WTC11 (cell line): ENCODE measurements around the gene FAM167B. TPM values are rescaled to one million over a fixed set of nuclear protein-coding genes. Genes with fewer than 3 reads are reported as not detected.

Experiments
- ATAC-seq: fragments of 200-7000 bp; cut with Tn5 transposase; 2 replicates; pipeline ENCODE4 v1.10.0; 2021; ENCODE audit warnings: mild to moderate bottlenecking, moderate library complexity
- CTCF ChIA-PET: fragments of 300-600 bp; sonication (Branson Sonifier 250); formaldehyde crosslinking; loops from one replicate; lab custom pipeline; 2021; ENCODE audit warnings: antibody characterized with exemption; lab: Charles Lee
- POLR2A ChIA-PET: fragments of 350-600 bp; sonication (Branson Sonifier 250); formaldehyde crosslinking; loops from one replicate; lab custom pipeline; 2021; ENCODE audit warnings: antibody characterized with exemption; lab: Charles Lee
- DNase-seq: peaks from one replicate; pipeline ENCODE4 v3.0.0; 2021; ENCODE audit warnings: low spot score
- H3K27ac Mint-ChIP-seq: 2 replicates; pipeline ENCODE4 v1.8.0; 2021; ENCODE audit warnings: mixed read lengths
- H3K27me3 Mint-ChIP-seq: 2 replicates; pipeline ENCODE4 v1.8.0; 2021; ENCODE audit warnings: low read depth, mild to moderate bottlenecking, moderate library complexity, mixed read lengths
- H3K36me3 Mint-ChIP-seq: 2 replicates; pipeline ENCODE4 v1.8.0; 2021; ENCODE audit warnings: mixed read lengths
- H3K4me1 Mint-ChIP-seq: 2 replicates; pipeline ENCODE4 v1.8.0; 2022; ENCODE audit warnings: mixed read lengths
- H3K4me3 Mint-ChIP-seq: 2 replicates; pipeline ENCODE4 v1.8.0; 2021; ENCODE audit warnings: mild to moderate bottlenecking, moderate library complexity, mixed read lengths
- H3K9me3 Mint-ChIP-seq: 2 replicates; pipeline ENCODE4 v1.8.0; 2021; ENCODE audit warnings: mixed read lengths
- AR ChIP-seq: fragments of 250-450 bp; sonication (Bioruptor Pico); IDR thresholded peaks from 2 replicates; pipeline ENCODE4 v1.9.0; 2021; ENCODE audit warnings: mild to moderate bottlenecking
- E2F4 ChIP-seq: sonication (generic); formaldehyde crosslinking; IDR thresholded peaks from 2 replicates; pipeline ENCODE4 v1.8.1; 2022; ENCODE audit warnings: low read depth, mild to moderate bottlenecking, moderate library complexity, missing genetic modification reagents, borderline replicate concordance
- E2F5 ChIP-seq: sonication (generic); formaldehyde crosslinking; IDR thresholded peaks from 2 replicates; pipeline ENCODE4 v1.8.1; 2022; ENCODE audit warnings: mild to moderate bottlenecking, moderate library complexity, missing genetic modification reagents
- EMX1 ChIP-seq: fragments of 250-450 bp; sonication (Bioruptor Pico); IDR thresholded peaks from 2 replicates; pipeline ENCODE4 v1.8.0; 2021; ENCODE audit warnings: mild to moderate bottlenecking
- ERG ChIP-seq: fragments of 250-450 bp; sonication (Bioruptor Pico); IDR thresholded peaks from 2 replicates; pipeline ENCODE4 v1.8.0; 2021; ENCODE audit warnings: mild to moderate bottlenecking
- NFATC4 ChIP-seq: fragments of 250-450 bp; sonication (Bioruptor Pico); IDR thresholded peaks from 2 replicates; pipeline ENCODE4 v1.9.0; 2021; ENCODE audit warnings: mild to moderate bottlenecking
- RELA ChIP-seq: sonication (generic); formaldehyde crosslinking; IDR thresholded peaks from 2 replicates; pipeline ENCODE4 v1.8.1; 2022; ENCODE audit warnings: missing genetic modification reagents, mild to moderate bottlenecking, borderline replicate concordance
- SOX15 ChIP-seq: fragments of 250-450 bp; sonication (Bioruptor Pico); IDR thresholded peaks from 2 replicates; pipeline ENCODE4 v1.9.0; 2021; ENCODE audit warnings: mild to moderate bottlenecking
- SP1 ChIP-seq: sonication (generic); formaldehyde crosslinking; conservative IDR thresholded peaks from 2 replicates; pipeline ENCODE4 v1.8.1; 2022; ENCODE audit warnings: missing genetic modification reagents
- TCF7 ChIP-seq: sonication (generic); formaldehyde crosslinking; IDR thresholded peaks from 2 replicates; pipeline ENCODE4 v1.8.0; 2022; ENCODE audit warnings: mild to moderate bottlenecking, low read depth, missing genetic modification reagents, moderate library complexity
- ZNF138 ChIP-seq: sonication (generic); formaldehyde crosslinking; conservative IDR thresholded peaks from 2 replicates; pipeline ENCODE4 v1.8.1; 2022; ENCODE audit warnings: mild to moderate bottlenecking, moderate library complexity, missing genetic modification reagents
- ZNF232 ChIP-seq: sonication (generic); formaldehyde crosslinking; IDR thresholded peaks from 2 replicates; pipeline ENCODE4 v1.8.0; 2022; ENCODE audit warnings: mild to moderate bottlenecking, missing genetic modification reagents
- ZNF423 ChIP-seq: fragments of 250-450 bp; sonication (Bioruptor Pico); IDR thresholded peaks from 2 replicates; pipeline ENCODE4 v2.1.2; 2022; ENCODE audit warnings: mild to moderate bottlenecking, moderate library complexity
- total RNA-seq: library from RNA; stranded (reverse); gene quantifications from 3 replicates; pipeline ENCODE4 v1.2.3, GENCODE V29; 2021
- TF ChIP-seq, protein P1 (sequence below): sonication (generic); formaldehyde crosslinking; IDR thresholded peaks from 2 replicates; pipeline ENCODE4 v1.8.1; 2022; ENCODE audit warnings: missing genetic modification reagents, borderline replicate concordance
- TF ChIP-seq, protein P2 (sequence below): fragments of 250-450 bp; sonication (Bioruptor Pico); IDR thresholded peaks from 2 replicates; pipeline ENCODE4 v1.9.0; 2021; ENCODE audit warnings: moderate library complexity, mild to moderate bottlenecking, inconsistent platforms, borderline replicate concordance
- TF ChIP-seq, protein P3 (sequence below): sonication (generic); formaldehyde crosslinking; IDR thresholded peaks from 2 replicates; pipeline ENCODE4 v1.8.0; 2022; ENCODE audit warnings: mild to moderate bottlenecking, missing genetic modification reagents

FAM167B gene
- total RNA-seq, 1 experiment from 2014 or later: 5.4 TPM

DNA sequence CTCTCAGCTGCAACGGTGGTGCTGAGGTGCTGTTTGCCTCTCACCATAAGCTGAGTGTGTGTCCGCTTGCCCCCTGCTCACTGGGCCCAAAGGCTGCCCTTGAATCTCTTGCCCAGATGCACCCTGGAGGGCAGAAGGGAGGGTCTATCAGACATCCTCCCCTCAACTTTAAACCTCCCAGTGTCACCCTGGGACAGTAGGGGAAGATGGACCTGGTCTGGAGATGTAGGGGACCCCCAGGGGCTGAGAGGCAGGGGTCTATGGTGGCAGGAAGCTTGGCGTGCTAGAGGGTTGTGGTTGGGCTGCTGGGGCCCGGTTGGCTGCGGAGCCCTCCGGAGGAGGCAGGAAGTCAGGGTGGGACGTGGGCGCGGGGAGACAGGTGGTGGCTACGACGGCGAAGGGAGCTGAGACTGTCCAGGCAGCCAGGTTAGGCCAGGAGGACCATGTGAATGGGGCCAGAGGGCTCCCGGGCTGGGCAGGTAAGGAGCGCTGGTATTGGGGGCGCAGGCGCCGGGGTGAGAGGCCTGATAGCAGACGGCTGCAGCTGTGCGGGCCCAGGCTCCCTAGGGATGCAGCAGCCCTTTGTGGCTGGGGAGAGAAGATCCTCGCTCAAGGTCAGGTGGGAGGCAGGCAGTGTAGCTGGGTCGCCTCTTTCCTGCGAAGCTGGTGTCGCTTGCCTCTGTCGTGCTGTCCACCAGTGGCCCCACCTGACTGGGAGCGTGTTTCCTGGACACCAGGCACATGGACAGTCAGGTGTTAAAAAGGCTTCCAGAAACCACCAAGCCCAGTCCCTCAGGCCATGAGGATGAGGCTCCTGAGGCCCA lies 4.1 kb downstream of the FAM167B start, which contains the start of gene LCK:
Gene LCK, plus strand, starts transcription at position 373 of the 824 bp plus-strand sequence. CDS start 23,065 bp downstream, outside the sequence.
- Mint-ChIP-seq H3K36me3 (no peaks in the 10 kb centered on the region), H3K27me3 (peaks cover 4% of the 10 kb centered on the region)
- CTCF ChIA-PET: interaction anchor here (1.6 to 6.1 kb wide), 5 partner anchors 11 to 65 kb away, joined by 4 to 75 read pairs (median 23); partner anchors contain the start of genes EIF3I and TMEM234
- no peak for TF ChIP-seq AR (CRISPR knock-in tag)
- TF ChIP-seq SP1 (CRISPR knock-in tag): no peak
- TF ChIP-seq EMX1: peak; percentile 50; the same call in 1 of the 2 replicates
- TF ChIP-seq NFATC4 (CRISPR knock-in tag): 0 out of 2 replicates have a peak, but pooled peaks have one; percentile 8
- no peak for TF ChIP-seq ZNF138
- TF ChIP-seq SOX15 (CRISPR knock-in tag): no peak
- TF ChIP-seq, all 79 proteins: peak for 2
- Mint-ChIP-seq H3K9me3 (no peaks in the 10 kb centered on the region), H3K4me3 (peak within 1 kb of the TSS; percentile 24; the same call in 1 of the 2 replicates), H3K4me1 (peaks cover 40% of the 10 kb centered on the region), H3K27ac (peak within 1 kb of the TSS; percentile 80; the same call in 1 of the 2 replicates)
- POLR2A ChIA-PET: interaction anchor here (3.2 kb wide), 1 partner anchor 23 kb away, joined by 16 read pairs; no protein-coding TSS in a partner anchor
- no peak for DNase-seq
- no peak for ATAC-seq

DNA sequence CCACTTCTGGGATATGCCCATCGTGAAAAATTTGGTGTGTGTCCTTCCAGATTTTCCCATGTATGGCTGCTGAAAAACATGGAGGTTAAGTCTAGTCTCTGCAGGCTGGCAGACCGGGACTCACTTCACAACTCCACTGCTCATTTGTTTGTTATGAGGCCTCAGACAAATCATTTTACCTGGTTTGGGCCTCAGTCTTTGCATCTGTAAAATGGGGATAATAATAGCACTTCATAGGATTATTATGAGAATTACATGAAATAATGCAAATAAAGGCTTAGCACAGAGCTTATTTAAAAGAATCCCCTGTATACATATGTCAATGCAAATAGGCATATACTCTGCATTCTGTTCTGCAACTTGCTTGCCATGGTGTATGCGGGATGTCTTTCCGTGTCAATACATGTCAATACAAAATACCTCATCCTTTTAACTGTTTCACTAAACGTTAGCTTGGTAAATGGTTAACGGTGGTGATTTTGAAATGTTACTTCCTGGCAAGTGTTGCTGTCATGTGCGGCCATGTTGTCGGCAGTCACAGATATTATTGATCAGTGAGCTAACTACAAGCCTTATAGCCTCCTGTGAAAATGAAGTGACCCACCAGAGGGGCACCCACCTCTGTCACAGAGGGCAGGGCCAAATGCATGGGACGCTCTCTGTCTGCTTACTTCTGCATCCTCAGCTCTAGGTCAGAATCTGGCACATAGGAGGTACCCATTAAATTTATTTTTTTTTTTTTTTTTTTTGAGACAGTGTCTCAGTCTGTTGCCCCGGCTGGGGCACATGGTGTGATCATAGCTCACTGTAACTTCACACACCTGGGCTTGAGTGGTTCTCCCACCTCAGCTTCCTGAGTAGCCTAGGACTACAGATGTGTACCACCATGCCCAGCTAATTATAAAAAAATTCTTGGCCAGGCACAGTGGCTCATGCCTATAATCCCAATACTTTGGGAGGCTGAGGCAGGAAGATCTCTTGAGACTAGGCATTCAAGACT lies 8.3 kb downstream of the FAM167B start:
- Mint-ChIP-seq H3K9me3 (no peaks in the 10 kb centered on the region), H3K36me3 (no peaks in the 10 kb centered on the region), H3K4me1 (peaks cover 19% of the 10 kb centered on the region), H3K27me3 (peaks cover 4% of the 10 kb centered on the region), H3K27ac (no peak overlapping the region), H3K4me3 (no peak overlapping the region)
- no peak for ATAC-seq
- ChIA-PET POLR2A (no interaction called here), CTCF (interaction anchor here (0.9 kb wide), 1 partner anchor 40 kb away, joined by 5 read pairs; no protein-coding TSS in a partner anchor)
- TF ChIP-seq ZNF232 (CRISPR knock-in tag) (no peak), RELA (CRISPR knock-in tag) (no peak), ZNF423 (CRISPR knock-in tag) (no peak), E2F5 (no peak)
- TF ChIP-seq, protein P1, sequence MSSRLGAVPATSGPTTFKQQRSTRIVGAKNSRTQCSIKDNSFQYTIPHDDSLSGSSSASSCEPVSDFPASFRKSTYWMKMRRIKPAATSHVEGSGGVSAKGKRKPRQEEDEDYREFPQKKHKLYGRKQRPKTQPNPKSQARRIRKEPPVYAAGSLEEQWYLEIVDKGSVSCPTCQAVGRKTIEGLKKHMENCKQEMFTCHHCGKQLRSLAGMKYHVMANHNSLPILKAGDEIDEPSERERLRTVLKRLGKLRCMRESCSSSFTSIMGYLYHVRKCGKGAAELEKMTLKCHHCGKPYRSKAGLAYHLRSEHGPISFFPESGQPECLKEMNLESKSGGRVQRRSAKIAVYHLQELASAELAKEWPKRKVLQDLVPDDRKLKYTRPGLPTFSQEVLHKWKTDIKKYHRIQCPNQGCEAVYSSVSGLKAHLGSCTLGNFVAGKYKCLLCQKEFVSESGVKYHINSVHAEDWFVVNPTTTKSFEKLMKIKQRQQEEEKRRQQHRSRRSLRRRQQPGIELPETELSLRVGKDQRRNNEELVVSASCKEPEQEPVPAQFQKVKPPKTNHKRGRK (CRISPR knock-in tag): no peak
- DNase-seq: no peak

GRCh38 chr1:32256473-32257226 lies 9.6 kb downstream of the FAM167B start:
- ATAC-seq (no peak), DNase-seq (no peak)
- ChIA-PET CTCF (interaction anchor here (5.0 kb wide), 1 partner anchor 8 kb away, joined by 38 read pairs; no protein-coding TSS in a partner anchor), POLR2A (no interaction called here)
- H3K4me1 Mint-ChIP-seq: peaks cover 8% of the 10 kb centered on the region
- H3K27ac Mint-ChIP-seq: no peak overlapping the region
- H3K9me3 Mint-ChIP-seq: no peaks in the 10 kb centered on the region
- H3K4me3 Mint-ChIP-seq: no peak overlapping the region
- H3K36me3 Mint-ChIP-seq: no peaks in the 10 kb centered on the region
- peaks cover 3% of the 10 kb centered on the region for H3K27me3 Mint-ChIP-seq
- TF ChIP-seq, protein P2, sequence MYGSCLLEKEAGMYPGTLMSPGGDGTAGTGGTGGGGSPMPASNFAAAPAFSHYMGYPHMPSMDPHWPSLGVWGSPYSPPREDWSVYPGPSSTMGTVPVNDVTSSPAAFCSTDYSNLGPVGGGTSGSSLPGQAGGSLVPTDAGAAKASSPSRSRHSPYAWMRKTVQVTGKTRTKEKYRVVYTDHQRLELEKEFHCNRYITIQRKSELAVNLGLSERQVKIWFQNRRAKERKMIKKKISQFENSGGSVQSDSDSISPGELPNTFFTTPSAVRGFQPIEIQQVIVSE (CRISPR knock-in tag): no peak
- TF ChIP-seq, protein P3, sequence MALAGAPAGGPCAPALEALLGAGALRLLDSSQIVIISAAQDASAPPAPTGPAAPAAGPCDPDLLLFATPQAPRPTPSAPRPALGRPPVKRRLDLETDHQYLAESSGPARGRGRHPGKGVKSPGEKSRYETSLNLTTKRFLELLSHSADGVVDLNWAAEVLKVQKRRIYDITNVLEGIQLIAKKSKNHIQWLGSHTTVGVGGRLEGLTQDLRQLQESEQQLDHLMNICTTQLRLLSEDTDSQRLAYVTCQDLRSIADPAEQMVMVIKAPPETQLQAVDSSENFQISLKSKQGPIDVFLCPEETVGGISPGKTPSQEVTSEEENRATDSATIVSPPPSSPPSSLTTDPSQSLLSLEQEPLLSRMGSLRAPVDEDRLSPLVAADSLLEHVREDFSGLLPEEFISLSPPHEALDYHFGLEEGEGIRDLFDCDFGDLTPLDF: no peak
- no peak for TF ChIP-seq RELA (CRISPR knock-in tag)
- no peak for TF ChIP-seq TCF7 (CRISPR knock-in tag)
- TF ChIP-seq E2F4 (CRISPR knock-in tag): no peak
- no peak for TF ChIP-seq ERG
